H9 (cell line): Measurements from ENCODE around the gene HMGCS1. TPM values are rescaled to one million over a fixed set of nuclear protein-coding genes. Genes with fewer than 3 reads are reported as not detected.

Source experiments
- DNase-seq: peaks from one replicate; pipeline ENCODE4 v3.0.0-alpha.2; 2017
- H2AFZ ChIP-seq: one replicate; pipeline ENCODE4 v1.6.1; 2013; ENCODE audit warnings: mild to moderate bottlenecking, low read length, control low read depth, moderate library complexity
- H2AK5ac ChIP-seq: 2 replicates; pipeline ENCODE4 v1.6.1; 2013; ENCODE audit warnings: low read length, control low read depth, mixed read lengths; ENCODE audit not compliant: insufficient read length
- H2BK120ac ChIP-seq: one replicate; pipeline ENCODE4 v1.6.1; 2013; ENCODE audit warnings: low read depth, mild to moderate bottlenecking, low read length, control low read depth, inconsistent platforms; ENCODE audit not compliant: poor library complexity, severe bottlenecking
- H2BK12ac ChIP-seq: 2 replicates; pipeline ENCODE4 v1.6.1; 2013; ENCODE audit warnings: low read length, control low read depth, mixed read lengths, low read depth; ENCODE audit not compliant: insufficient read length
- H2BK15ac ChIP-seq: 2 replicates; pipeline ENCODE4 v1.6.1; 2013; ENCODE audit warnings: low read depth, low read length, control low read depth
- H2BK20ac ChIP-seq: one replicate; pipeline ENCODE4 v1.6.1; 2013; ENCODE audit warnings: low read depth, mild to moderate bottlenecking, low read length, control low read depth, inconsistent platforms; ENCODE audit not compliant: poor library complexity, severe bottlenecking
- H2BK5ac ChIP-seq: 2 replicates; pipeline ENCODE4 v1.6.1; 2013; ENCODE audit warnings: low read length, control low read depth, mixed read lengths; ENCODE audit not compliant: insufficient read length
- H3K14ac ChIP-seq: 2 replicates; pipeline ENCODE4 v1.6.1; 2013; ENCODE audit warnings: low read length, control low read depth; ENCODE audit not compliant: insufficient read depth
- H3K18ac ChIP-seq: 2 replicates; pipeline ENCODE4 v1.6.1; 2013; ENCODE audit warnings: low read depth, mild to moderate bottlenecking, mixed read lengths, low read length, control low read depth; ENCODE audit not compliant: insufficient read length
- H3K23ac ChIP-seq: 2 replicates; pipeline ENCODE4 v1.6.1; 2013; ENCODE audit warnings: low read length, control low read depth, mixed read lengths, low read depth; ENCODE audit not compliant: insufficient read length
- H3K23me2 ChIP-seq: 2 replicates; pipeline ENCODE4 v1.6.1; 2013; ENCODE audit warnings: low read depth, mild to moderate bottlenecking, mixed read lengths, low read length, control low read depth; ENCODE audit not compliant: insufficient read length, poor library complexity, severe bottlenecking
- H3K27ac ChIP-seq: 2 replicates; pipeline ENCODE4 v1.5.1; 2013; ENCODE audit warnings: low read length, control low read depth, mixed read lengths, low read depth; ENCODE audit not compliant: insufficient read length
- H3K27me3 ChIP-seq: 2 replicates; pipeline ENCODE4 v1.6.1; 2013; ENCODE audit warnings: low read length, control low read depth, inconsistent platforms; ENCODE audit not compliant: insufficient read depth
- H3K4ac ChIP-seq: 2 replicates; pipeline ENCODE4 v1.6.1; 2013; ENCODE audit warnings: low read depth, mild to moderate bottlenecking, control low read depth, inconsistent platforms, low read length, moderate library complexity
- H3K4me1 ChIP-seq: 2 replicates; pipeline ENCODE4 v1.6.1; 2013; ENCODE audit warnings: low read length, control low read depth, inconsistent platforms; ENCODE audit not compliant: insufficient read depth
- H3K4me2 ChIP-seq: 2 replicates; pipeline ENCODE4 v1.6.1; 2013; ENCODE audit warnings: low read length, control low read depth, mixed read lengths; ENCODE audit not compliant: insufficient read length, insufficient read depth
- H3K56ac ChIP-seq: 2 replicates; pipeline ENCODE4 v1.6.1; 2013; ENCODE audit warnings: low read depth, mild to moderate bottlenecking, mixed read lengths, low read length, control low read depth; ENCODE audit not compliant: insufficient read length
- H3K79me1 ChIP-seq: 2 replicates; pipeline ENCODE4 v1.6.1; 2013; ENCODE audit warnings: low read depth, mild to moderate bottlenecking, moderate library complexity, low read length, control low read depth, inconsistent platforms; ENCODE audit not compliant: insufficient read depth, poor library complexity, severe bottlenecking
- H3K79me2 ChIP-seq: 2 replicates; pipeline ENCODE4 v1.6.1; 2013; ENCODE audit warnings: low read length, control low read depth, inconsistent platforms; ENCODE audit not compliant: insufficient read depth
- H3K9ac ChIP-seq: 2 replicates; pipeline ENCODE4 v1.6.1; 2013; ENCODE audit warnings: low read length, control low read depth, mixed read lengths; ENCODE audit not compliant: insufficient read length; ENCODE audit errors: extremely low read depth
- H3K9me3 ChIP-seq: one replicate; pipeline ENCODE4 v1.6.1; 2013; ENCODE audit warnings: low read depth, low read length, inconsistent platforms; ENCODE audit not compliant: control insufficient read depth
- H3T11ph ChIP-seq: one replicate; pipeline ENCODE4 v1.6.1; 2013; ENCODE audit warnings: mild to moderate bottlenecking, low read length, control low read depth, inconsistent platforms
- H4K20me1 ChIP-seq: one replicate; pipeline ENCODE4 v1.6.1; 2013; ENCODE audit not compliant: control insufficient read depth, insufficient read length, insufficient read depth
- H4K5ac ChIP-seq: 2 replicates; pipeline ENCODE4 v1.6.1; 2013; ENCODE audit warnings: low read depth, mild to moderate bottlenecking, mixed read lengths, low read length, control low read depth; ENCODE audit not compliant: insufficient read length
- H4K8ac ChIP-seq: replicated peaks from 2 replicates; pipeline ENCODE4 v1.6.1; 2013; ENCODE audit warnings: low read length, control low read depth, mixed read lengths, low read depth; ENCODE audit not compliant: insufficient read length
- H4K91ac ChIP-seq: 2 replicates; pipeline ENCODE4 v1.6.1; 2013; ENCODE audit warnings: low read depth, mild to moderate bottlenecking, moderate library complexity, mixed read lengths, low read length, control low read depth; ENCODE audit not compliant: insufficient read length
- H3K27ac Mint-ChIP-seq, 3 experiments: 2 replicates in 2 of 3; 3 replicates in 1 of 3; pipeline ENCODE4 v1.8.0; 2020 to 2021; ENCODE audit warnings: mixed read lengths in 3 of 3, mild to moderate bottlenecking in 1 of 3, moderate library complexity in 1 of 3
- H3K27me3 Mint-ChIP-seq: 2 replicates; pipeline ENCODE4 v1.8.0; 2021; ENCODE audit warnings: low read depth, mild to moderate bottlenecking, moderate library complexity, mixed read lengths
- H3K36me3 Mint-ChIP-seq, 3 experiments: 2 replicates in 2 of 3; 3 replicates in 1 of 3; pipeline ENCODE4 v1.8.0; 2020 to 2021; ENCODE audit warnings: low read depth in 3 of 3, mixed read lengths in 3 of 3; ENCODE audit not compliant: insufficient read depth in 1 of 3
- H3K4me1 Mint-ChIP-seq, 2 experiments: 2 replicates each; pipeline ENCODE4 v1.8.0; 2020; ENCODE audit warnings: mixed read lengths in 2 of 2
- H3K4me3 Mint-ChIP-seq, 2 experiments: 2 replicates in 1 of 2; 3 replicates in 1 of 2; pipeline ENCODE4 v1.8.0; 2020 to 2021; ENCODE audit warnings: mild to moderate bottlenecking in 2 of 2, mixed read lengths in 2 of 2, moderate library complexity in 1 of 2
- H3K9me3 Mint-ChIP-seq, 2 experiments: 2 replicates in 1 of 2; 3 replicates in 1 of 2; pipeline ENCODE4 v1.8.0; 2020; ENCODE audit warnings: mild to moderate bottlenecking in 2 of 2, mixed read lengths in 2 of 2, moderate library complexity in 1 of 2
- WGBS: extraction: QIAGEN DNeasy Blood & Tissue Kit; methylation state at CpG from one replicate; pipeline ENCODE4 v1.1.7; 2013; ENCODE audit warnings: missing lambda C conversion rate, low lambda C conversion rate, mixed read lengths; ENCODE audit not compliant: insufficient read length; ENCODE audit errors: extremely low coverage; 5-methylcytosine and 5-hydroxymethylcytosine counted together
- total RNA-seq: library from RNA; stranded (reverse); gene quantifications from 2 replicates; pipeline ENCODE4 v1.2.1, GENCODE V29; 2021
- TF ChIP-seq, protein P1 (sequence below): fragments of 200-600 bp; sonication (generic); conservative IDR thresholded peaks from 3 replicates; pipeline ENCODE4 v1.8.0; 2021; ENCODE audit warnings: antibody characterized with exemption, mild to moderate bottlenecking

Gene HMGCS1
- total RNA-seq, 1 experiment from 2014 or later, result 147 TPM

DNA sequence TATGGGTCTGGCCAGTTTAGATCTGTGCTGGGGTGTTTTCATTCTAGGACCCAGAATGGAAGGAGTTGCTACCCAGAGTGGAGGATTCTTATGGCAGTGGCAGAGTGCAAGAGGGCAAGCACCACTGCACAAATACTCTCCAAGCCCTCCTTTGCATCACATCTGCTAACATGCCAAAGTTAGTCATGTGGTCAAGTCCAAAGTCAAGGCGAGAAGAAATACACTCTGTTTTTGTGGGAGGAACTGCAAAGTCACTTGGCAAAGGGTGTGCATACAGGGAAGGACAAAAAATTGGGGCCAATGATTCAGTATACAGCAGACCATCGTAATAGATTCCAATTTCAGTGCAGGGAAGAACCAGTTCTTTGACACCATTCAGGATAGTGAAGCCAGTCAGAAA is 43.9 kb upstream of the HMGCS1 start:
- Mint-ChIP-seq H3K4me3 (no peak overlapping the region), H3K27me3 (peaks cover 4% of the 10 kb centered on the region), H3K4me1 (no peaks in the 10 kb centered on the region), H3K36me3 (peaks cover 3 to 14% (median 7%) of the 10 kb centered on the region in 3 experiments; a peak in 4 of 7 replicates), H3K27ac (no peak overlapping the region), H3K9me3 (peaks cover 26 to 32% of the 10 kb centered on the region in 2 experiments)
- Histone ChIP-seq H3K79me1 (no peaks in the 10 kb centered on the region), H4K8ac (no peak overlapping the region), H3K4me2 (no peak overlapping the region), H2BK5ac (no peak overlapping the region), H3K27ac (no peak overlapping the region), H3K79me2 (no peaks in the 10 kb centered on the region), H3K4me1 (no peaks in the 10 kb centered on the region), H3K18ac (no peak overlapping the region), H3K27me3 (no peaks in the 10 kb centered on the region), H2BK12ac (no peak overlapping the region), H3K23me2 (no peaks in the 10 kb centered on the region), H3T11ph (no peak overlapping the region), H4K20me1 (no peaks in the 10 kb centered on the region), H3K56ac (no peak overlapping the region), H2AK5ac (no peak overlapping the region), H3K4ac (no peak overlapping the region), H2BK120ac (no peak overlapping the region), H3K9ac (no peak overlapping the region), H4K91ac (no peak overlapping the region), H2BK20ac (no peak overlapping the region), H3K23ac (no peak overlapping the region), H4K5ac (no peak overlapping the region), H2BK15ac (no peak overlapping the region), H2AFZ (no peak overlapping the region), H3K14ac (no peak overlapping the region), H3K9me3 (peaks cover 10% of the 10 kb centered on the region)
- DNase-seq, result no peak
- TF ChIP-seq, protein P1, sequence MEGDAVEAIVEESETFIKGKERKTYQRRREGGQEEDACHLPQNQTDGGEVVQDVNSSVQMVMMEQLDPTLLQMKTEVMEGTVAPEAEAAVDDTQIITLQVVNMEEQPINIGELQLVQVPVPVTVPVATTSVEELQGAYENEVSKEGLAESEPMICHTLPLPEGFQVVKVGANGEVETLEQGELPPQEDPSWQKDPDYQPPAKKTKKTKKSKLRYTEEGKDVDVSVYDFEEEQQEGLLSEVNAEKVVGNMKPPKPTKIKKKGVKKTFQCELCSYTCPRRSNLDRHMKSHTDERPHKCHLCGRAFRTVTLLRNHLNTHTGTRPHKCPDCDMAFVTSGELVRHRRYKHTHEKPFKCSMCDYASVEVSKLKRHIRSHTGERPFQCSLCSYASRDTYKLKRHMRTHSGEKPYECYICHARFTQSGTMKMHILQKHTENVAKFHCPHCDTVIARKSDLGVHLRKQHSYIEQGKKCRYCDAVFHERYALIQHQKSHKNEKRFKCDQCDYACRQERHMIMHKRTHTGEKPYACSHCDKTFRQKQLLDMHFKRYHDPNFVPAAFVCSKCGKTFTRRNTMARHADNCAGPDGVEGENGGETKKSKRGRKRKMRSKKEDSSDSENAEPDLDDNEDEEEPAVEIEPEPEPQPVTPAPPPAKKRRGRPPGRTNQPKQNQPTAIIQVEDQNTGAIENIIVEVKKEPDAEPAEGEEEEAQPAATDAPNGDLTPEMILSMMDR, result no peak
- WGBS, result no CpG with 5 or more reads among the region's 2 CpGs
